ENCODE measurements around the gene PACRG. TPM values are rescaled to one million over a fixed set of nuclear protein-coding genes. Genes with fewer than 3 reads are reported as not detected.

Gene PACRG
- total RNA-seq, 4 donors from 2014 or later: 0.95 to 1.3 TPM; not detected in 2

DNA sequence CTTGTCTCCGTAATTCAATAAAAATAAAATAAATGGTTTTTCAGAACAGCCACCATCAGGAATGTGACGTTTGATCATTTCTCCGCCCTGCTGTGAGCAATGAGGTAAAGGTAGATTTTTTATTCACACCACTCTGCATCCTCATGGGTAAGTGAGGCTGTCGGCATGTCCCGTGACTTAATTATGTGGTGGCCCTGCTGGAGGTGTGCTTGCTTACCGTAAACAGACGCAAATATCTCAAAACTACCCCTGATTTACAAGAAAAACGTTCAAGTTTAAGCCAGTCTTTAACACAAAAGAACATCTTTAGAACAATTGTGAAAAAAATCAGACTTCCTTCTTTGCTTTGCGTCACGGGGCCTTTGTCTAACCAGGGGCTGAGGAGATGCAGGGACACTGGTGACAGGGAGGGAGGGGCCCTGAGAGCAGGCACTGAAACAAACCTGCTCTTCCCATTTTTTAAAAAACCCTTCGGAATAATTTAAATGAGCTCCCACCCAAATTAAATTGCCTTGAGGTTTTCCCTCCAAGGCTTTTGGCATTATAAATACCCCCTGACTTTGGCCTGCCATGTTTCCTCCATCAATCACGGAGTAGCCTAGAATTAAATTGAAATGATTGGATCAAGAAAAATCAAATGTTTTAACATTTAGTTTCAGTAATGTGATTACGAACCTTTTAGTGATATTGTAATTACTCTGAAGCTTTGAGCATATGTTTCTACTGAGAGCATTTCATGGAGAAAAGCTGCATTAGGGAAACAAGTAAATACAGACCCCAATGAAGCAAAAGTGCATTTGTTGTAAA is 13.6 kb upstream of the PACRG start:
- Histone ChIP-seq H3K4me1 (no peaks in the 10 kb centered on the region), H3K4me3 (no peak overlapping the region), H3K27me3 (no peaks in the 10 kb centered on the region), H3K36me3 (no peaks in the 10 kb centered on the region), H3K9me3 (no peaks in the 10 kb centered on the region), H3K27ac (no peak overlapping the region)
- 81 to 85% methylated on average over 13 of the region's 13 CpGs for WGBS, 2 donors
- intact Hi-C loops (cut with DNase I): no loop called here
- no peak for DNase-seq
- TF ChIP-seq POLR2A (IDR thresholded peaks at IDR 0.05): no peak
- TF ChIP-seq, protein P1, sequence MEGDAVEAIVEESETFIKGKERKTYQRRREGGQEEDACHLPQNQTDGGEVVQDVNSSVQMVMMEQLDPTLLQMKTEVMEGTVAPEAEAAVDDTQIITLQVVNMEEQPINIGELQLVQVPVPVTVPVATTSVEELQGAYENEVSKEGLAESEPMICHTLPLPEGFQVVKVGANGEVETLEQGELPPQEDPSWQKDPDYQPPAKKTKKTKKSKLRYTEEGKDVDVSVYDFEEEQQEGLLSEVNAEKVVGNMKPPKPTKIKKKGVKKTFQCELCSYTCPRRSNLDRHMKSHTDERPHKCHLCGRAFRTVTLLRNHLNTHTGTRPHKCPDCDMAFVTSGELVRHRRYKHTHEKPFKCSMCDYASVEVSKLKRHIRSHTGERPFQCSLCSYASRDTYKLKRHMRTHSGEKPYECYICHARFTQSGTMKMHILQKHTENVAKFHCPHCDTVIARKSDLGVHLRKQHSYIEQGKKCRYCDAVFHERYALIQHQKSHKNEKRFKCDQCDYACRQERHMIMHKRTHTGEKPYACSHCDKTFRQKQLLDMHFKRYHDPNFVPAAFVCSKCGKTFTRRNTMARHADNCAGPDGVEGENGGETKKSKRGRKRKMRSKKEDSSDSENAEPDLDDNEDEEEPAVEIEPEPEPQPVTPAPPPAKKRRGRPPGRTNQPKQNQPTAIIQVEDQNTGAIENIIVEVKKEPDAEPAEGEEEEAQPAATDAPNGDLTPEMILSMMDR (IDR thresholded peaks at IDR 0.05): no peak

DNA sequence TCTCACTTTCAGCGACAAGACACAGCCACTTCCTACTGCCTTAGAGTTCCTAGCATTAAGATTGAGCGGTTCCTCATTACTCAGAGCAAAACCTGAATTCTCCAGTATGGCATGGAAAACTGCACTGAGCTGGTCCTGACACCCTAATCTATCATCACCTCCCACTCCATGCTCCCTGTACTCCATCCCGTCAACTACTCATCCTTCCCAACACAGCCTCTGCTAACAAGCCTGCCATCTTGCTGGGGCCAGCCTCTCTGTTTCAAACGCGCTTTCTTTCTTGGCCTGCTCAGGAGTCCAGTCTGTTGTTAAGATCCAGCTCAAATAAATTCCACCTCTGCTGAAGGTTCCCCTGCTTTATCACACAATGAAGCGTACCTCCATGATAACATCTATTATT is 12.2 kb upstream of the PACRG start:
- Histone ChIP-seq H3K9me3 (no peaks in the 10 kb centered on the region), H3K27ac (no peak overlapping the region), H3K4me1 (no peaks in the 10 kb centered on the region), H3K36me3 (no peaks in the 10 kb centered on the region), H3K27me3 (no peaks in the 10 kb centered on the region), H3K4me3 (no peak overlapping the region)
- 92 to 95% methylated on average over 6 of the region's 6 CpGs for WGBS, 2 donors
- intact Hi-C loops (cut with DNase I): no loop called here
- no peak for DNase-seq
- TF ChIP-seq, protein P1 (IDR thresholded peaks at IDR 0.05): no peak
- TF ChIP-seq POLR2A (IDR thresholded peaks at IDR 0.05): no peak

DNA sequence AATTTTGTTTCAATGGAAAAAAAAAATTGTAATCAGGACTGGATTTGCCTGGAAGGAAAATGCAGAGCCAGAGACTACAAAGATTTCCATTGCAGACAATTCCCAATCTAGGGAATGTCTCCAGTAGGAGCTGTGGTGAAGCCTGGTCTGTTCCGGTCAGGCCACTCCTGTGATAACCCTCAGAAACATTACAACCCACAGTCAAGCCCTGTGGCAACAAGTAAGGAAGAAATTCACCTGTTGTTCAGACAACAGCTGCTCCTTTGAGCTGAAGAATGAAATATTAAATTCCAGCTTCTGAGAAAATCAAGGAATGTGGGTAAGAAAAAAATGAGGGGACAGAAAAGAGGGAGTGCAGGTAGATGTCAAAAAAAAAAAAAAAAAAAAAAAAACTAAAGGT is 8.2 kb upstream of the PACRG start:
- H3K27me3 ChIP-seq: no peaks in the 10 kb centered on the region
- no peaks in the 10 kb centered on the region for H3K4me1 ChIP-seq
- intact Hi-C loops (cut with DNase I): no loop called here
- no peak for DNase-seq
- no peaks in the 10 kb centered on the region for H3K36me3 ChIP-seq
- no peaks in the 10 kb centered on the region for H3K9me3 ChIP-seq
- 82 to 100% methylated on average over 1 of the region's 1 CpG for WGBS, 2 donors
- no peak for TF ChIP-seq POLR2A (IDR thresholded peaks at IDR 0.05)
- TF ChIP-seq, protein P1 (IDR thresholded peaks at IDR 0.05): no peak
- no peak overlapping the region for H3K27ac ChIP-seq
- no peak overlapping the region for H3K4me3 ChIP-seq

DNA sequence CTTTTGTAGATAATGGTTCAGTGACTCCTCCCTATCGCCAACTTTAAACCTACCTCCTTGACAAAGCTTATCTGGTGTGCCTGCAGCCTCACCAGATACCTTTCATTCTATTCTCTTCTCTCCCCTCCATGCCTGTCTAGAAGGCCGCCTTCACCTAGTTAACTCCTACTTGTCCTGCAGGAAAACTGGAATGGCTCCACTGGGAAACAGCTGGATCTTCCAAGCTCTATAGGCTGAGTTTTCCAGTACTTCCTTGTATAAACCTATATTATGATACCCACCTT is 6.4 kb upstream of the PACRG start:
- 93 to 100% methylated on average over 2 of the region's 2 CpGs for WGBS, 2 donors
- Histone ChIP-seq H3K4me3 (no peak overlapping the region), H3K27ac (no peak overlapping the region), H3K27me3 (no peaks in the 10 kb centered on the region), H3K36me3 (no peaks in the 10 kb centered on the region), H3K9me3 (no peaks in the 10 kb centered on the region), H3K4me1 (peaks cover 0 to 6% (median 0%) of the 10 kb centered on the region in 3 donors)
- TF ChIP-seq, protein P1 (IDR thresholded peaks at IDR 0.05): no peak
- no peak for TF ChIP-seq POLR2A (IDR thresholded peaks at IDR 0.05)
- no peak for DNase-seq
- intact Hi-C loops (cut with DNase I): no loop called here

DNA sequence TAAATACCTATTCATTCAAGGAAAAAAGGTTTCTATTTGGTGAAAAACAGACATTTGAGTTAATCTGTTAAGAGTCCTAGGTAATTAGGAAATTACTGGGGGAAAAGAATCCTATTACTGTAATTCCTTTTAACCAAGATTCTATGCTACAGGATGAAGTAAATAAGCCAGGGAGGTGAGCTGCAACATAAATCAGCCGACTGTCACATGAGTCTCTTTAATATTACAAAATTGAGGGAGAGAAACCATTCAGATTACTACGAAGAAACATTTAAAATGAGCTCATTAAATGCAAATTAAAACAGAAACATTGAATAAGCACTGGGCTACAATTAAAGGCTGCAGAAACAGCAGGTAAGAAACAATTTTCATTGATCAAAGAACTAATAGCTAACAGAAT is 5.5 kb upstream of the PACRG start:
- Histone ChIP-seq H3K9me3 (no peaks in the 10 kb centered on the region), H3K36me3 (no peaks in the 10 kb centered on the region), H3K4me3 (no peak overlapping the region), H3K27ac (no peak overlapping the region), H3K4me1 (peaks cover 0 to 12% (median 0%) of the 10 kb centered on the region in 3 donors), H3K27me3 (no peaks in the 10 kb centered on the region)
- WGBS, 2 donors: 85 to 91% methylated on average over 2 of the region's 2 CpGs
- intact Hi-C loops (cut with DNase I): no loop called here
- DNase-seq: no peak
- TF ChIP-seq, protein P1 (IDR thresholded peaks at IDR 0.05): no peak
- TF ChIP-seq POLR2A (IDR thresholded peaks at IDR 0.05): no peak
